Keratinocyte (primary cell): ENCODE data around the gene GSC2.

Experiments
- CTCF ChIP-seq, 3 experiments: IDR thresholded peaks in 1 of 3; conservative IDR thresholded peaks in 1 of 3; optimal IDR thresholded peaks in 1 of 3; 2 replicates in 2 of 3; 3 replicates in 1 of 3; pipeline versions ENCODE3 to v1.5.1; 2011; ENCODE audit warnings: low read length in 3 of 3, mild to moderate bottlenecking in 3 of 3, moderate library complexity in 2 of 3, control low read depth in 1 of 3, inconsistent platforms in 1 of 3; ENCODE audit not compliant: insufficient read depth in 2 of 3; ENCODE audit errors: extremely low read depth in 1 of 3
- EZH2 ChIP-seq: IDR thresholded peaks from one replicate; pipeline ENCODE4 v1.6.1; 2012; ENCODE audit warnings: inconsistent platforms, mild to moderate bottlenecking, low read length, moderate library complexity

GRCh38 chr22:19148417-19149046 lies 1.6 kb downstream of the GSC2 start:
- no peak for TF ChIP-seq CTCF (optimal IDR thresholded peaks at IDR 0.05 in 1 of 3, IDR thresholded peaks at IDR 0.05 in 1 of 3, conservative IDR thresholded peaks at IDR 0.05 in 1 of 3; ENCODE audit: extremely low read depth in 1 of 3, insufficient read depth in 2 of 3, low read length in 3 of 3)
- TF ChIP-seq EZH2: no peak
